ENCODE results near the gene CCR7. TPM values are rescaled to one million over a fixed set of nuclear protein-coding genes. Genes with fewer than 3 reads are reported as not detected.
A peak's percentile ranks its signal among the peaks of the same experiment; 100 is the strongest.

The CCR7 gene
- total RNA-seq, 1 donor from 2014 or later: 1.1 TPM

GRCh38 chr17:40551091-40551878, 14.0 kb downstream of the CCR7 start:
- DNase-seq (peak; percentile 80), ATAC-seq (peak; percentile 75)
- intact Hi-C loops (cut with DNase I): no loop called here
- Histone ChIP-seq H3K4me1 (peaks cover 72% of the 10 kb centered on the region), H3K4me3 (no peak overlapping the region), H3K36me3 (no peaks in the 10 kb centered on the region), H3K27ac (peak overlapping the region; percentile 83), H3K9me3 (no peaks in the 10 kb centered on the region), H3K27me3 (no peaks in the 10 kb centered on the region)
- TF ChIP-seq CTCF (IDR thresholded peaks at IDR 0.05): no peak

GRCh38 chr17:40550608-40551007, 14.7 kb downstream of the CCR7 start:
- H3K9me3 ChIP-seq: no peaks in the 10 kb centered on the region
- DNase-seq: peak; percentile 51

GRCh38 chr17:40548982-40549685, 16.1 kb downstream of the CCR7 start:
- peaks cover 60% of the 10 kb centered on the region for H3K4me1 ChIP-seq
- no peaks in the 10 kb centered on the region for H3K36me3 ChIP-seq
- ATAC-seq (peak; percentile 68), DNase-seq (peak; percentile 69)
- peak overlapping the region; percentile 83 for H3K27ac ChIP-seq
- no peaks in the 10 kb centered on the region for H3K27me3 ChIP-seq
- intact Hi-C loops (cut with DNase I): no loop called here
- TF ChIP-seq CTCF (IDR thresholded peaks at IDR 0.05): no peak
- no peak overlapping the region for H3K4me3 ChIP-seq
- no peaks in the 10 kb centered on the region for H3K9me3 ChIP-seq

More at GRCh38 chr17:40550608-40551007, 14.7 kb downstream of the CCR7 start:
- no peaks in the 10 kb centered on the region for H3K27me3 ChIP-seq
- intact Hi-C loops (cut with DNase I): no loop called here
- no peaks in the 10 kb centered on the region for H3K36me3 ChIP-seq
- no peak overlapping the region for H3K4me3 ChIP-seq
- H3K4me1 ChIP-seq: peaks cover 69% of the 10 kb centered on the region
- TF ChIP-seq CTCF (IDR thresholded peaks at IDR 0.05): no peak
- no peak for ATAC-seq
- peak overlapping the region; percentile 83 for H3K27ac ChIP-seq

DNA sequence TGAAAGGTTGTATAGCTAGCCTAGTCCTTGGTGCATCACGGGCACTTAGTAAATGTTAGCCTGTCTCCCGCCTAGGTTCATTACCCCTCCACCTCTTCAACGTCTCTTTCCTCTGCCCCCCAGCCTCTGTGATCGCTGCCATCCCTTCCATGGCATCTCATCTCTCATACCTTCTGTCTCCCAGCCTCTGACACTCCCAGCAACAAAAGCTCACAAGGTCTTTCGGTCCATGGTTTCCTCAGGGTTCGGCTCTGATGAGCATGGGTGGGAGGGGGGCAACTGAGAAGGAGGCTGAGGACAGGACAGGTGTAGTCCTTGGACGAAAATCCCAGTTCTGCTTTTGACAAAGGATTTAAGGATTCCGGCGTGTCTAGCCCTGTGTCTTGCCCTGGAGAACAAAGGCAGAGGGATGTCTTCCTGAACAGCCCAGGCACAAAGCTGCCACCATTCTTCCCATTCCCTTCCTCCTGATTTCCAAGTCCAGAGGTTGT, 16.7 kb downstream of the CCR7 start:
- ATAC-seq (no peak), DNase-seq (no peak)
- Histone ChIP-seq H3K36me3 (no peaks in the 10 kb centered on the region), H3K4me1 (peaks cover 54% of the 10 kb centered on the region), H3K4me3 (no peak overlapping the region), H3K9me3 (no peaks in the 10 kb centered on the region), H3K27me3 (no peaks in the 10 kb centered on the region), H3K27ac (peak overlapping the region; percentile 83)
- intact Hi-C loops (cut with DNase I): no loop called here
- no peak for TF ChIP-seq CTCF (IDR thresholded peaks at IDR 0.05)

- no peaks in the 10 kb centered on the region for H3K27me3 ChIP-seq
- H3K36me3 ChIP-seq: no peaks in the 10 kb centered on the region
- DNase-seq: no peak
- peak overlapping the region; percentile 83 for H3K27ac ChIP-seq
- no peaks in the 10 kb centered on the region for H3K9me3 ChIP-seq
- TF ChIP-seq CTCF (IDR thresholded peaks at IDR 0.05): no peak
- H3K4me1 ChIP-seq: peaks cover 52% of the 10 kb centered on the region
- no peak overlapping the region for H3K4me3 ChIP-seq
- intact Hi-C loops (cut with DNase I): no loop called here
- no peak for ATAC-seq
Observed at GRCh38 chr17:40547785-40548478, 17.3 kb downstream of the CCR7 start.

Data from upper lobe of right lung (tissue), 1 donor.